GM12801 (cell line): ENCODE data around the gene HOXD3.

Experiments used
- TF ChIP-seq, protein P1 (sequence below): IDR thresholded peaks from one replicate; pipeline ENCODE4 v1.5.1; 2011; ENCODE audit warnings: control low read depth; ENCODE audit not compliant: insufficient read length; ENCODE audit errors: extremely low read depth

HOXD3 gene

DNA sequence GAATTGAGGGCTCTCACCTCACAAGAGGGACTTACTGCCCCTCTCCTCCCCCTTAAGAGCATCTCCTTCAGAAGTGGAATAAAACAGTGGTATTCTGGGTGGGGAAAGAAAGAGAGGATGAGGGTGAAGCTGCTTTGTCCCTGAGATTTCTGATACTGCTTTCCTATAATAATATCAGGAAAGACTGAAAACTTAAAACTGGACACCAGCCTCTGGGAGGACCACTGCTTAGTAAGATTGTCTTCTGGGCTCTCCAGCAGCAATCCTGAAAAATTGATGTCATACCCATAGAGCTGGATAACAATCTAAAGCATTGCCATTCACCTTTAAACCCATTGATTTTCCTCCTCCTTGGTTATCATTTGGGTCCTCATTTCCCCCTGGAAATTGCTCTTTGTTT lies 10.5 kb upstream of the HOXD3 start:
- TF ChIP-seq, protein P1, sequence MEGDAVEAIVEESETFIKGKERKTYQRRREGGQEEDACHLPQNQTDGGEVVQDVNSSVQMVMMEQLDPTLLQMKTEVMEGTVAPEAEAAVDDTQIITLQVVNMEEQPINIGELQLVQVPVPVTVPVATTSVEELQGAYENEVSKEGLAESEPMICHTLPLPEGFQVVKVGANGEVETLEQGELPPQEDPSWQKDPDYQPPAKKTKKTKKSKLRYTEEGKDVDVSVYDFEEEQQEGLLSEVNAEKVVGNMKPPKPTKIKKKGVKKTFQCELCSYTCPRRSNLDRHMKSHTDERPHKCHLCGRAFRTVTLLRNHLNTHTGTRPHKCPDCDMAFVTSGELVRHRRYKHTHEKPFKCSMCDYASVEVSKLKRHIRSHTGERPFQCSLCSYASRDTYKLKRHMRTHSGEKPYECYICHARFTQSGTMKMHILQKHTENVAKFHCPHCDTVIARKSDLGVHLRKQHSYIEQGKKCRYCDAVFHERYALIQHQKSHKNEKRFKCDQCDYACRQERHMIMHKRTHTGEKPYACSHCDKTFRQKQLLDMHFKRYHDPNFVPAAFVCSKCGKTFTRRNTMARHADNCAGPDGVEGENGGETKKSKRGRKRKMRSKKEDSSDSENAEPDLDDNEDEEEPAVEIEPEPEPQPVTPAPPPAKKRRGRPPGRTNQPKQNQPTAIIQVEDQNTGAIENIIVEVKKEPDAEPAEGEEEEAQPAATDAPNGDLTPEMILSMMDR = no peak

DNA sequence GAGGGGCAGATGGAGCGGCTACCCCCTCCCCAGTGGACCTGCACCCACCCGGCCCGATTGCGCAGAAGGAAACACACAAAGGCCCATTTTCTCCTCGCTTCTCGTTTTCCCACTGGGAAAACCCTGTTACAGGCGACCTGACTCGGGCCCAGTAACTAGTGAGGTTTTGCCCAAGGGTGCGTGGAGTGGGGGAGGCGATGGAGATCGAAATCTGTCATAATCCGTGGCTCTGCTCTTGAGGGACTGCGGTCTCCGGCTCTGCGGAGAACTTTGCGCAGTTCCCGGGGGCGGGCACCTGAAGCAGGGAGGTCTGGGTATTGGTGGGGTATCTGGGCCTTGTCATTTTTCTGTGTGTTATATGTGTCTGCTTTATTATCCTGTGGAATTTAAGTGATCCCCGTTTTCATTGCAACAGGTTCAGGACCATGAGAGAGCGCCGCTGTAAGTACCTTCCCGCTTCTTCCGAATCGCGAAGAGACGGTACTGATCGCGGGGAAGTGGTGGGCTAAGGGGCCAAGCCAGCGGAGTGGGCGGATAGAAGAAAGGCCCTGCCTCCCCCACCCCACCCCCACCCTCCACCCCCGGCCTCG lies 9.8 kb upstream of the HOXD3 start:
- TF ChIP-seq, protein P1 = no peak

DNA sequence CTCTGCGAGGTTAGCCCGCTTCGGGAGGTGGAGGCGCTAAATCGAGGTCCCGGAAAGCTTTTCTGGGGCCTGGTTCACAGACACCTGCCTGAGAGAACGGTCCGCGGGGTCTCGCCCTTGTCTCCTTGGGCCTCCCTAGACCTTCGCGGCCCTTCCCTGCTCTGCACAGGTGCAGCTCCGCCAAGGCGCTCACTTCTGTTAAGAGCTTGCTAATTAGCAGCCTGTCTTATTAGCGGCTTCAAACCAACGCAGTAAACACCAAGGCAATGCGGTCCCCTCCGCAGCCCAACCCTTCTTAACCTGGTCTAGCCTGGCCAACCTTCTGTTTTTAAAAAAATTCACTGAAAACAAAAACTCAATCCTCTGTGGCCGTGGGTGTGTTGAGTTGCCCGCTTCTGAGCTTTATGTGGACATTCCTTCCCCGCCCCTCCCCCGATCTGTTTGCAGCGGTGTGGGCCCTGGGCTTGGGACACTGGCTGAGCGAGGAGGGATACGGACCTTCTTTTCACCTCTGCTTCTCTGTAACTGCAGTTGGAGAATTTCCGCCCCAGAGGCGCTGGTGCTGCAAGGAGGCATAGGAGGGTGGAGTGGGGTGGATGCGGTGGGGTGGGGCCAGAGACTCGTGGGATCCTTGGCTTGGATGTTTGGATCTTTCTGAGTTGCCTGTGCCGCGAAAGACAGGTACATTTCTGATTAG lies 9.2 kb upstream of the HOXD3 start:
- TF ChIP-seq, protein P1 = no peak

DNA sequence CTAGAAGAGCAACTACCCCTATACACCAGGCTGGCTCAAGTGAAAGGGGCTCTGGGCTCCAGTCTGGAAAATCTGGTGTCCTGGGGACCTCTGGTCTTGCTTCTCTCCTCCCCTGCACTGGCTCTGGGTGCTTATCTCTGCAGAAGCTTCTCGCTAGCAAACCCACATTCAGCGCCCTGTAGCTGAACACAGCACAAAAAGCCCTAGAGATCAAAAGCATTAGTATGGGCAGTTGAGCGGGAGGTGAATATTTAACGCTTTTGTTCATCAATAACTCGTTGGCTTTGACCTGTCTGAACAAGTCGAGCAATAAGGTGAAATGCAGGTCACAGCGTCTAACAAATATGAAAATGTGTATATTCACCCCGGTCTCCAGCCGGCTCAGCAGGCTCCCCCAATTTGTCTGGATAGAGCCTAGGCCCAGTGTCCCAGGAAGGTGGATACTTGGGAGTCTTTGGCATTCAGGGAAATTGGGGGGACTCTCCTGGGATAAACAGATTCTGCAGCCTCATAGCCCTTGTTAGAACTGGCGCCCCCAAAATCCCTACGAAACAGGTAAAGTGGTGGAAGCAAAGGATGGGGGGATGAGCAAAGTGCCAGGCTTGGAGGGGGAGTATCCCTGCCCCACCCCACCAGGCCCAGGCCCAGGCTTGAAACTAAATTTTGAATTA lies 8.2 kb upstream of the HOXD3 start:
- TF ChIP-seq, protein P1 = no peak

DNA sequence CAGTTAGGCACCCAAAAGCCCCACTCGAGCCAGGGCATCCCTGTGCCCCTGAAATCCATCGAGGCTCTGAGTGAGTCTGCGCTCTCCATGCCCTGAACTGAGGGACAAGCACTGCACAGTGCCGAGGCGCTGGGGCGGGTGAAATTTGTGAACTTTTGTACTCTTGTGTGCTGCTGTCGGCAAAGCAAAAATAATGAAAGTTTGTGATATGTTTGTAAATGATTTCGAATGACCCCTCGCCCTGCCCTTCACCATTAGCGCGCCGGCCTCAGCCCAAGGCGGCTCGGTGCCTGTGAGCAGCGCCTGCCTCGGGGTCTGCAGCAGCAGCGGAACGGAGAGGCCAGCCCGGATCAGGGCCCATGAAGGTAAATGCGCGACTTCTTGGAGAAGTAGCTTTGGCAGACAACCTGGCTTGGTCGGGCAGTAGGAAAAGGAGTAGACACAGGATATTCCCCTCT lies 7.6 kb upstream of the HOXD3 start:
- TF ChIP-seq, protein P1 = no peak

DNA sequence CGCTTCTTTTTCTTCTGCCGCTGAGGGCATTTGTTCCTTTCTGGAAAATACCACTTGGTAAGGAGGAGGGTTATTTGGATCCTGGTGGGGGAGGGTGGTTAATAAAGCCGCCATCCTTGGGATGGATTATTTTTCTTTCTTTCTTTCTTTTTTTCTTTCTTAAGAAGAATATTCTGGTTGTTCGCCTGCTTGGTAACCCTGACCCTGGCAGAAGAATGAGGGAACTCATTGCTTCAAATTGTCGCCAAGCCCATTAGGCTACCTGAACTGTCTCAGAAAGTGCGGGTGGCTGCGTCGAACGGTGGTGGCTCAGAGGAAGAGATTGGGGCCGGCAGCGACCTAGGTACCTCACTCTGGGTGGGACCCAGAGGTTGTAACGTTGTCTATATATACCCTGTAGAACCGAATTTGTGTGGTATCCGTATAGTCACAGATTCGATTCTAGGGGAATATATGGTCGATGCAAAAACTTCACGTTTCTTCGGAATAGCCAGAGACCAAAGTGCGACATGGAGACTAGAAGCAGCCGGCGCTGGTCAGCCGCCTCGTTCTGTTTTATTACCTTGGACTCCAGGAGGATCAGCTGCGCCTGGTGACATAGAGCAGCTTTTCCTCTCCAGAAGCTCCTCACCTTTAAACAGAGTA lies 7.0 kb upstream of the HOXD3 start:
- TF ChIP-seq, protein P1 = no peak
